Activated T-helper 1 cell treated with anti-CD3 and anti-CD28 coated beads, Interleukin-2, amount 50 U/mL, for 16 hours (primary cell): ENCODE results near the gene NOLC1.
"Not testable (repeated sequence)": the region's sequence is repeated elsewhere in the genome, so short reads cannot be mapped to it uniquely, and the experiment has no call there.

ENCODE experiments used
- DNase-seq, 2 donors: peaks; one replicate each; pipeline ENCODE4 v3.0.0-alpha.2; 2020; ENCODE audit warnings: low read depth in 1 of 2, low spot score in 1 of 2

Gene NOLC1

DNA sequence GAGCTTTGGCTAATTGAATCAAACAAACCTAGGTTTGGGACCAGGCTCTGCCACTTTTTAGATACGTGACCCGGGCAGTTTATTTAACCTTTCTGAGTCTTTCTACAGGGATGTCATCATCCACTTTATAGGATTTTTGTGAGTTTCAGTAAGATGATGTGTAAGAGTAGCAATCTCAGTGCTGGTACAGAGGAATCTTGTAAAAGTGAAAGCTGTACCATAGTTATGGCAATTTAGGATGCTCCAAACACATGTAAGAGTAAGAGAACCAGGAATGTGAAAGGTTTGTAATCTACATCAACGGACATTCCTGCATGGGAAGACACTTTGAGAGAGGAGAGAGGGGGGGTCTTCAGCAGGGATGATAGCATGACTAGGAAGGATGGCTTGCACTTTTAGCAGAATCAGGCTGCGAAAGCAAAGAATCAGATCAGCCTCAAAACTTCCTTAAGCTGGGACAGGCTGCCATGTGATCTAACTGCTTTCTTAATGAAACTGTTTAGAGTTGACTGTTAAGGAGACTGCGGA, 968 bp downstream of the NOLC1 start:
- no peak for DNase-seq

- no peak for DNase-seq
Observed at GRCh38 chr10:102154466-102155116, 2.4 kb downstream of the NOLC1 start.

DNA sequence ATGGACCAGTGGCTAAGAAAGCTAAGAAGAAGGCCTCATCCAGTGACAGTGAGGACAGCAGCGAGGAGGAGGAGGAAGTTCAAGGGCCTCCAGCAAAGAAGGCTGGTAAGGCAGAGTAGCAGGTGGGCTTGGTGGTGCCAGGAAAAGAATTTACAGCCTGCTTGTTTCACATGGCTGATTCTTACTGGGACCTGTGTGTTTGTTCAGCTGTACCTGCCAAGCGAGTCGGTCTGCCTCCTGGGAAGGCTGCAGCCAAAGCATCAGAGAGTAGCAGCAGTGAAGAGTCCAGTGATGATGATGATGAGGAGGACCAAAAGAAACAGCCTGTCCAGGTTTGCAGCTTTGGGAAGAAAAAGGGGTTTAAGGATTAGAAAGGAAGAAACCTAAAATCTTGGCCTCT, 5.0 kb downstream of the NOLC1 start:
- no peak for DNase-seq

GRCh38 chr10:102159051-102159597, 6.9 kb downstream of the NOLC1 start:
- DNase-seq = no peak

GRCh38 chr10:102159831-102160230, 7.6 kb downstream of the NOLC1 start:
- no peak for DNase-seq

DNA sequence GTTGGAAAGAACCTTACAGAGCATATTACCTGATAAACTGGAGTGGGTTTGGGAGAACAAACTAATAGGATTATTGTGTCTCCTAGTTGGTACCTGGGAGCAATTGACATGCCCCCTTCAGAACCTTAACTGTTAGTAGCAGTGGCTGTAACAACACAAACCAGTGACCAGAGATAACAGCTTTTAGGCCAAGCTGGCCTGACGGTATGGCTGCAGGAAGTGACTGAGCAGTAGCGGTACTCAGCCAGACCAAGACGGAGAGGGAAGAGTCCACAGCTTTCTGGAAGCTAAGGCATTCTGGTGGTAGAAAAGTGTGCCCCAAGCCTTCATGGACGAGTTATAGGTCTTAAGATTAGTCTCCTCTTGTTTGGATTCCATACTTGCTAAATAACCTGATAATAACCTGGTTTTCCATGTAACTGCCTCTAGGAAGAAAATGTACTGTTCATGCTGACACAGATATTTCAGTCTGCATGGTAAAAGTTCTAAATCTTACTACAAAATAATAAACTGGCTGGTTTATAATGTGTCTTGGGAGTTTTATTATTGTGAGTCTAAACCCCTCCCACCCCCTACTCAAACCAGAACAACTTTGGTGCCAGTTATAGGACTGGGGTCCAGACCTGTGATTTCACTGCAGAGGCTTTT, 11.3 kb downstream of the NOLC1 start:
- no peak for DNase-seq

DNA sequence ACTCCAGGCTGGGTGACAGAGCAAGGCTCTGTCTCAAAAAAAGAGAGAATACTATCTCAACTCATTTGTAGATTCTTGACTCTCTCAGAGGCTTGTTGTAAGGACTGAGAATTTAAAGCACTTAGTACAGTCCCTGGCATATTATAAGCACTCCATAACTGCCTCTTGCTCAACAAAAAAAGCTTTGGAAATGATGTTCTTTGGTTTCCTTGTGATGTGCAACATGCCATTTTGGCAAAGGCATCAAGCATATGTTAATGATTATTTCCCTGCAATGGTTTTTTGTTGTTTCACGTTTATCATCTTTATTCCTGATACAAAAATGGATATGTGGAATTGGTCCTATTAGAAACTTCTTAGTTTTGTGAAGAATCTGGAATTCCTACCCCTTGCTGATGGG, 15.7 kb downstream of the NOLC1 start:
- DNase-seq = no peak

- DNase-seq = no peak
Observed at GRCh38 chr10:102170602-102171001, 18.4 kb downstream of the NOLC1 start.

DNA sequence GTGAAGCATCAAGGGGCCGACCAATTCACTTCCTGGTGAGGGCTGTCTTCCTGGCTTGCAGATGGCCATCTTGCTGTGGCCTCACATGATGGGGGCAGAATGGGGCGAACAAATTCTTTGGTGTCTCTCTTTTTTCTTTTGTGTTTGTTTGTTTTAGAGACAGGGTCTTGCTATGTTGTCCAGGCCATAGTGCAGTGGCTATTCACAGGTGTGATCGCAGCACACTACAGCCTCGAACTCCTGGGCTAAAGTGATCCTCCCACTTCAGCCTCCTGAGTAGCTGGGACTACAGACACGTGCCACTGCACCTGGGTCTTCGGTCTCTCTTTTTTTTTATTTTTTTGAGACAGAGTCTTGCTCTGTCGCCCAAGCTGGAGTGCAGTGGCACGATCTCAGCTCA, 20.1 kb downstream of the NOLC1 start:
- DNase-seq = no peak

DNA sequence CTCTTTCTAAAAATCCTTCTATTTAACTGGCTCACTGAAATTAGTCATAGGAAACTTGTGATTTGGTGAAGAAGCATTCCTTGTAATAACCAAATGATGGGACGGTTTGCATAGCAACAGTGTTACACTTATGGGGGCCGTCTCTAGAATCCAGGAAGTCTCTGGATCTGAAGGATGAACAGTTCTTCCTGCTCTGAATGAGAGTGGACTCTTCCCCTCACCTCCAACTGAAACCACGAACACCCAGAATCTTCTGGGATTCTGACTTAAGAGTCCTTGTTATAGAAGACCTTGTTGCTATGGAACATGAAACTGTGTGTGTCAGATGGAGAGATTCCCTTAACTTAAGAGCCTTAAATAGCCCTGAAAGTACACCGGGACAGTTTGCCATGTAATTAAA, 23.2 kb downstream of the NOLC1 start:
- no peak for DNase-seq

DNA sequence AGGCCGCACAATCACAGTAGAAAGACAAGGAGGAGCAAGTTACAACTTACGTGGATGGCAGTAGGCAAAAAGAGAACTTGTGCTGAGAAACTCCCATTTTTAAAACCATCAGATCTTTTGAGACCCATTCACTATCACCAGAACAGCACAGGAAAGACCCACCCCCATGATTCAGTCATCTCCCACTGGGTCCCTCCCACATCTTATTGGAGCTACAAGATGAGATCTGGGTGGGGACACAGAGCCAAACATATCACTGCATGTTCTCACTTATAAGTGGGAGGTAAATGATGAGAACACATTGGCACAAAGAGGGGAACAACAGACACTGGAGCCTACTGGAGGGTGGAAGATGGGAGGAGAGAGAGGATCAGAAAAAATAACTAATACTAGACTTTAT, 32.4 kb downstream of the NOLC1 start:
- no peak for DNase-seq

DNA sequence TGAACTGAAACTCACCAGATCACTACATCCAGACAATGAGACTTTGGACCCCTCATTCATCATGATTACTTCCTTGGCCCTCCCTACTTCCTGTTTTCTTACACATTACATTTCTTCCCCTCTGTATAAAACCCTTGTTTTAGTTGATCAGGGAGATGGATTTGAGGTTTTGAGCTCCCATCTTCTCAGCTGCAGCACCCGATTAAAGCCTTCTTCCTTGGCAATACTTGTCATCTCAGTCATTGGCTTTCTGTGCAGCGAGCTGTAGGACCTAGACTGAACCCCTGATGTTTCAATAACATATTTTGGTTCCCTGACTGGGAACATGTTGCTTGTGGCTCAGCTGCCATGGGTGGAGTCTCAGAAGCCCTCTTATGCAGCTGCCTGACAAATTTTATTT, 33.1 kb downstream of the NOLC1 start:
- DNase-seq = no peak

DNA sequence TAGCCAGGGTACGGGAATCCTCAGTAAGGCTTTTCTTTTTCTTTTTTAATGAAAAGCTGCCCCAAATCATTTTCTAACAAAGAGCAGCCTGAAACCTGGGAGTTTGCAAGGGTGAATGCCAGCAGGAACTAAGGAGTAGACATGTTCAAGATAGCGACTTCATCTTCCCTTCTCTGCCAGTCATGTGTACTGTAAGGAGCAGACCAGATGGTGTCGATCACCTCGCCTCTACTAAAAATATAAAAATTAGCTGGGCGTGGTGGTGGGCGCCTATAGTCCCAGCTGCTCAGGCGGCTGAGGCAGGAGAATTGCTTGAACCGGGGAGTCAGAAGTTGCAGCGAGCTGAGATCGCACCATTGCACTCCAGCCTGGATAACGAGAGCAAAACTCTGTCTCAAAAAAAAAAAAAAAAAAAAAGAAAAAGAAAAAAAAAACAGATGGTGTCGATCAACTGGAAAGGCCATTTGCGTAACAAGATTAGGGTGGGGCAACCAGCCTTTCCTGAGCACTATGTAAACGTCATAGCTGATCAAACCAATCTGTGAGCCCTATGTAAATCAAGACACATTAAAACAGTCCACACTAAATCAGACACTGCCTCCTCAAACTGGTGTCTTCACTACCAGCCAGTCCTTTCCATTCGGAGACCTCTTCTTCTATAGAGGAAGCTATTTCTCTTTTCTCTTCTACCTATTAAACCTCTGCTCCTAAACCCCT, 33.8 kb downstream of the NOLC1 start:
- no peak for DNase-seq

GRCh38 chr10:102188298-102188940, 36.2 kb downstream of the NOLC1 start:
- no peak for DNase-seq

DNA sequence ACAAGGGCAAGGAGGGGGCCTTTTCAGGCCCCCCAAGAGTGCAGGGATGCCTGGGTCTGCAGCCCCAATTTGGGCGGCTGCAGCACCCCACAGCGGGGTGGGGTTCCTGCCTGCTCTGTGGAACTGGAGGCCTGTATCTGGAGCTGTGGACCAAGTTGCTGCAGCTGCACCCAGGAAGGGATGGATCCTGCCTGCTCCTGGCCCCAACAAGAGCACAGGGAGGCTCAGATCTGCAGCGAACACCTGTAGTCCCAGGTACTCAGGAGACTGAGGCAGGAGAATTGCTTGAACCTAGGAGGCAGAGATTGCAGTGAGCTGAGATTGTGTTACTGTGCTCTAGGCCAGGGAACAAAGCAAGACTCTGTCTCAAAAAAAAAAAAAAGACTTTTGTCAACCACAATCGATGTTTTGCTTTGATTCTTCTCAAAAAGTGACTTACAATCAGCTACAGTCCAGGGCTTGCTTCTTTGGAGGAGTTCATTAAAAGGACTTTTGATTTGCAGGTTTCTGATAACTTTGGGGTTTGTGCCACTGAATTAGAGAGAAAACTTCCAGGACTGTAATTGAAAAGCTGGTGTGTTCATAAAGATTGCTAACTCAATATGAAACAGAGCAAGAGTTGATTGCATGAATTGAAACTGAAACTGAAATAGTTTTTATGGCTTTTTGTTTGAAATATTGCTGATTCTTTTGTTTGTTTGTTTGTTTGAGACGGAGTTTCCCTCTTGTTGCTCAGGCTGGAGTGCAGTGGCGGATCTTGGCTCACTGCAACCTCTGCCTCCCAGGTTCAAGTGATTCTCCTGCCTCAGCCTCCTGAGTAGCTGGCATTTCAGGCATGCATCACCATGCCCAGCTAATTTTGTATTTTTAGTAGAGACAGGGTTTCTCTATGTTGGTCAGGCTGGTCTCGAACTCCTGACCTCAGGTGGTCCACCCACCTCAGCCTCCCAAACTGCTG, 37.0 kb downstream of the NOLC1 start:
- not testable (repeated sequence) for DNase-seq

- DNase-seq = no peak
Observed at GRCh38 chr10:102191956-102192355, 39.8 kb downstream of the NOLC1 start.

DNA sequence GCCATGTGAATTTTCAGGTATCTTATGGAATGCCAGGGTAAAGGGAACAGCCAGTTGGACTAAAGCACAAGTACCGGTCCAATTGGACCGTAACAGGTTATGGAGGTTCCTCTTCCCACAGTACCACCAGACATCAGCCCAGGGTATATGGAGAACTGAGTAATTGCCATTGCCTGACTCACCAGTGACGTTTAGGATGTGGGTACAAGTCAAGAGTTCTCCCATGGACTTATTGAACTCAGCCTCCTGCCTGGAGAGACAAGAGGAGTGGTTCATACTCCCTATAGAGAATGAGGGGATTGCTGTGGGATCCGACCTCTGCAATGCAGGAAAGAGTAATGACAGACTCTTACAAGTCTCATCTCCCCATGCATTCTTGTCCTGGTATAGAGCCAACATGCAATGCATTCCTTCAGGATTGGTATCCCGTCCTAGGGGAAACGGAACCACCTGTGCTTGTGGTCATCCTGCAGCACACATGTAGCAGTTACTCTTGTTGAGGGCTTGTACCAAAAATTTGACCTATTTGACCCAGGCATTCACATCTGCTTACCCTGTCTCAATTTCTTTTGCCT, 43.2 kb downstream of the NOLC1 start:
- DNase-seq = no peak

DNA sequence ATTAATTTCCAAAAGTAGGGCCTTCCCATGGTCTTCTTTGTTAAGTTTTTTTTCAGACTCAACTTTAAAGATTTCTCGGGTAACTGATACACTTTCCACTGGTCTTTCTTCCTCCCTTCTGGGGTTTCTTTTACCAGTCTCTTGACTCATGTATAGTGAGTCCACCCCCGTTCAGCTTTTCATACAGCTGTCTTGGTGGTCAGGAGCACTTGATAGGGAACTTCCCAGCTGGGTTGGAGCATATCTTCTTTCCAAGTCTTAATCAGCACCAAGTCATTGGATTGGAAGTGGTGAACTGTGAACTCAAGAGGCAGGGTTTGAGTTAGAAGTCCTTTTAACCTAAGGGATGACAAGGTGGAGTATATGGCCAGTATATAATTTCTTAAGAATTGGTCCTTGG, 44.7 kb downstream of the NOLC1 start:
- no peak for DNase-seq

DNA sequence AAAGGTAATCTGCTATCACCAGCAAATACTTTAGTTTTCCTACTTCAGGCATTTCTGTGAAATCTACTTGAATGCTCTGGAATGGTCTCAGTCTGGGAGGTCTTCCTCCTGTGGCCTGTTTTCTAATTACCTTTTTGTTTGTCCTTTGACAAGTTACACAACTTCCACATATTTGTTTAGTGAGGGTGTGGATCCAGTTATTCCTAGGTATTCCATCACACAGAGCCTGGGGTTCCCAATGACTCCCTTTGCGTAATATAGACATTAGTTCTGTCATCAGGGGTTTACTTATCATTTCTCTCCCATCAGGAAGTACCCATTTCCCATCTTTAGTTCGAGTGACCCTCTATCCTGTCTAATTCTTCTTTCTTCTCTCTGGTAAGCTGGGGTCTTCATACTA, 45.8 kb downstream of the NOLC1 start:
- no peak for DNase-seq
